Measurements from ENCODE around the gene MDH1.

DNA sequence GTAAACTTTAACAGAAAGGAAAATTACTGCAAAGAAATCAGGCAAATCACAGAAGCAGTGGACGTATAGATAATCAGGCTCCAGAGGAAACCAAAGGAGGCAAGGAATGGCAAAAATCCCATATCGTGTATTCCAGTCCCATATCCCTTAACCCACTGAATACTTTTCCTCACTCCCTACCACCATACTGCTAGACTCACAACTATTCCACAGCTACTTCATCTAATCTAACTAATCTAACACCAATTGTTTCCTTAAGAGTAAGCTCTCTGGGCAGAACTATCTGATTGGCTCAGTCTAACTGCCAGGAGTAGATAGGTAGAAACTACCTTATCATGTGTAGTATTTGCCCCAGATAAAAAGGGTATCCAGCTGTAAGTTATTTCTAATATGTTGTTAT, 16.8 kb upstream of the MDH1 start:
- TF ChIP-seq EZH2 (IDR thresholded peaks at IDR 0.05; ENCODE audit: low read length, missing control alignments) (no peak), CTCF (conservative IDR thresholded peaks at IDR 0.05 in 1 of 2, IDR thresholded peaks at IDR 0.05 in 1 of 2; ENCODE audit: low read depth in 1 of 2, low read length in 2 of 2) (no peak)
